Stimulated activated CD4-positive, alpha-beta T cell treated with anti-CD3 and anti-CD28 coated beads, Interleukin-15, amount 100 ng/mL, for 48 hours (primary cell): ENCODE results near the gene NIPAL4.

ENCODE experiments used
- DNase-seq, 2 donors: peaks; one replicate each; pipeline ENCODE4 v3.0.0-alpha.2; 2020; ENCODE audit warnings: low read depth in 2 of 2

Gene NIPAL4

GRCh38 chr5:157516626-157517325 is 56.8 kb downstream of the NIPAL4 start:
- DNase-seq = no peak

GRCh38 chr5:157518963-157519362 is 59.0 kb downstream of the NIPAL4 start:
- no peak for DNase-seq

GRCh38 chr5:157519579-157520253 is 59.7 kb downstream of the NIPAL4 start:
- no peak for DNase-seq

DNA sequence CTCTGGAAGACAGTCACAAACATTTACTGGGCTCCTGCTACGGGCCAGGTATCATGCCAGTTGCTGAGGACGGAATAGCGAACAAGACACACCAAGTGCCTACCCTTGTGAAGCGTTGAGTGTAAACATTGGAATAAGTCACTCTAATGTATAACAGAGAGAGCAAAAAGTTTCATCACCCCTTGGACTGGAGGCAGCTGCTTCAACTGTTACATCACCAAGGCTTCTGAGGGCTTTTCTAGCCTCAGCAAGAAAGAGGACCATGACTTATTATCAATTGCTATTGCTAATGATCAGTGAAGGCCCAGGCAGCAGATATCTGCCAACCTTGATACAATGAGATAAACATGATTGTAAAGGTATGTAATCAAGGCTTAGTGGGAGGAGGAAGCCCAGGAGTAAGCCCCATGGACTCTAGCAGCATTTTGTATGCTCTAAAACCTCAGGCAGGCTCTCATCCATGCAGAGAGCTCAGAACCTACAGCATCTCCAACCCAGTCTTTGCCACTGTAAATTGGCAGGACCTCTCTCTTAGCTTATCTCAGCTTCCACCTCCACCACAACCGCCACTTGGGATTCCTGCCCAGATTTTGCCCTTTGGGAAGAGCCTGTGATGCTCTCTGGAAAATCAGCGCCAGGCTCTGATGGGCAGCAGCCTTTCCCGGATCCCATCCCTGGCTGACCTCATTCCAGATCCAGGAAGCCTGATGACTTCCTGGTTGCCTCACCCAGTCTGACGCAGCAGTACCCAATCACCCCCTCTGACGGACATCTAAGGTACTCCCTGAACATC is 61.1 kb downstream of the NIPAL4 start:
- no peak for DNase-seq

- DNase-seq = no peak
These were observed 61.7 kb downstream of the NIPAL4 start for GRCh38 chr5:157521704-157522029.

GRCh38 chr5:157523976-157524375 is 64.0 kb downstream of the NIPAL4 start:
- no peak for DNase-seq
